OCI-LY7 (cell line): ENCODE results near the gene ODF2. TPM values are rescaled to one million over a fixed set of nuclear protein-coding genes. Genes with fewer than 3 reads are reported as not detected.

Source experiments
- BruUV-seq: library from RNA; stranded (reverse); fragments of 400-500 nt; replicated peaks from 2 replicates; lab custom pipeline; 2021; lab: Mats Ljungman, UMichigan
- CTCF ChIA-PET: fragments of 300-600 bp; sonication (Branson Sonifier 250); formaldehyde crosslinking; loops from one replicate; lab custom pipeline; 2022; ENCODE audit warnings: antibody characterized with exemption; ENCODE audit not compliant: unreplicated experiment; lab: Charles Lee
- POLR2A ChIA-PET: fragments of 300-600 bp; sonication (Branson Sonifier 250); formaldehyde crosslinking; loops from one replicate; lab custom pipeline; 2022; ENCODE audit warnings: antibody characterized with exemption; lab: Charles Lee
- DNase-seq: peaks from one replicate; pipeline ENCODE4 v3.0.0-alpha.2; 2015; ENCODE audit warnings: low spot score
- H2AFZ ChIP-seq: fragments of 200-600 bp; sonication (generic), shearing (Covaris generic); 2 replicates; pipeline ENCODE4 v1.6.1; 2014; ENCODE audit warnings: mild to moderate bottlenecking, antibody characterized with exemption, low read length, moderate library complexity
- H3K27ac ChIP-seq: fragments of 200-600 bp; sonication (generic); 2 replicates; pipeline ENCODE4 v1.5.1; 2014; ENCODE audit warnings: mixed run types, low read depth, mild to moderate bottlenecking, moderate library complexity, low read length, inconsistent platforms; ENCODE audit not compliant: poor library complexity, severe bottlenecking
- H3K36me3 ChIP-seq: fragments of 200-600 bp; sonication (generic); 2 replicates; pipeline ENCODE4 v1.6.1; 2014; ENCODE audit warnings: mild to moderate bottlenecking, antibody characterized with exemption, low read length, moderate library complexity, mixed read lengths; ENCODE audit not compliant: insufficient read depth
- H3K4me1 ChIP-seq: fragments of 200-600 bp; sonication (generic); 2 replicates; pipeline ENCODE4 v1.5.1; 2014; ENCODE audit warnings: mild to moderate bottlenecking, low read length; ENCODE audit not compliant: insufficient read depth, poor library complexity, severe bottlenecking
- H3K4me2 ChIP-seq: fragments of 200-600 bp; sonication (generic); 2 replicates; pipeline ENCODE4 v1.6.1; 2014; ENCODE audit warnings: mild to moderate bottlenecking, low read length
- H3K4me3 ChIP-seq: fragments of 200-600 bp; sonication (generic); 2 replicates; pipeline ENCODE4 v1.5.1; 2014; ENCODE audit warnings: mild to moderate bottlenecking, low read depth, low read length; ENCODE audit not compliant: poor library complexity, severe bottlenecking
- H3K79me2 ChIP-seq: fragments of 200-600 bp; sonication (generic); 2 replicates; pipeline ENCODE4 v1.6.1; 2016; ENCODE audit warnings: low read depth, mild to moderate bottlenecking, low read length, moderate library complexity, mixed read lengths; ENCODE audit not compliant: insufficient read depth
- H3K9me2 ChIP-seq: fragments of 200-600 bp; sonication (generic); 2 replicates; pipeline ENCODE4 v1.6.1; 2016; ENCODE audit warnings: mild to moderate bottlenecking, low read length, mixed read lengths; ENCODE audit not compliant: insufficient read depth
- H3K9me3 ChIP-seq: fragments of 200-600 bp; sonication (generic); 2 replicates; pipeline ENCODE4 v1.6.1; 2014; ENCODE audit warnings: mild to moderate bottlenecking, mixed run types, low read length, mixed read lengths
- H4K20me1 ChIP-seq: fragments of 200-600 bp; sonication (generic); 2 replicates; pipeline ENCODE4 v1.6.1; 2014; ENCODE audit warnings: mild to moderate bottlenecking, antibody characterized with exemption, low read length, moderate library complexity, mixed read lengths; ENCODE audit not compliant: insufficient read depth
- EZH2phosphoT487 ChIP-seq: fragments of 200-600 bp; sonication (generic); IDR thresholded peaks from 2 replicates; pipeline ENCODE4 v1.6.1; 2018; ENCODE audit warnings: low read depth, borderline replicate concordance, mild to moderate bottlenecking, mixed run types, antibody characterized with exemption, low read length, moderate library complexity, mixed read lengths
- intact Hi-C: fragments of 100-400 bp; cut with micrococcal nuclease; formaldehyde crosslinking; loops from one replicate; pipeline ENCODE4 v1.10.0; 2022; ENCODE audit not compliant: unreplicated experiment
- total RNA-seq, 2 experiments: library from RNA; depleted of rRNA in 1 of 2; stranded (reverse); fragments of >200 nt in 1 of 2; shearing (Covaris generic) in 1 of 2; gene quantifications; 2 replicates each; pipeline ENCODE4 v1.2.3, GENCODE V29; 2014 to 2022
- TF ChIP-seq, protein P1 (sequence below): fragments of 200-600 bp; sonication (generic); conservative IDR thresholded peaks from 2 replicates; pipeline ENCODE4 v1.5.1; 2014; ENCODE audit warnings: mild to moderate bottlenecking, antibody characterized with exemption, low read length, moderate library complexity, mixed read lengths

The ODF2 gene
- total RNA-seq, 2 experiments from 2014 or later: 84.4 to 93.1 TPM

DNA sequence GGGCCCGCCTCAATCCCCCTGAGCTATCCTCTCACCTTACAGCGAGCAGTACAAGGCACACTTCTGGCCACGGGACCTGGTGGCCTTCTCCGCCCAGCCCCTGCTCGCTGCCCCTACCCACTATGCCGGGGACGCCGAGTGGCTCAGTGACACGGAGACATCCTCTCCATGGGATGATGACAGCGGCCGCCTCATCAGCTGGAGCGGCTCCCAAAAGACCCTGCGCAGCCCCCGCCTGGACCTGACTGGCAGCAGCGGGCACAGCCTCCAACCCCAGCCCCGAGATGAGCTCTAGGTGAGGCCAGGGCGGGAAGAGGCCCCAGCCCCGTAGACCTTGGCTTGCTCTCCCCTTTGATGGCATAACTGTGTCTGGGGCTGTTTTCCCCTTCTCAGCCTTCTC, 20.2 kb upstream of the ODF2 start:
- intact Hi-C loops: no loop called here
- TF ChIP-seq EZH2phosphoT487: no peak
- TF ChIP-seq, protein P1, sequence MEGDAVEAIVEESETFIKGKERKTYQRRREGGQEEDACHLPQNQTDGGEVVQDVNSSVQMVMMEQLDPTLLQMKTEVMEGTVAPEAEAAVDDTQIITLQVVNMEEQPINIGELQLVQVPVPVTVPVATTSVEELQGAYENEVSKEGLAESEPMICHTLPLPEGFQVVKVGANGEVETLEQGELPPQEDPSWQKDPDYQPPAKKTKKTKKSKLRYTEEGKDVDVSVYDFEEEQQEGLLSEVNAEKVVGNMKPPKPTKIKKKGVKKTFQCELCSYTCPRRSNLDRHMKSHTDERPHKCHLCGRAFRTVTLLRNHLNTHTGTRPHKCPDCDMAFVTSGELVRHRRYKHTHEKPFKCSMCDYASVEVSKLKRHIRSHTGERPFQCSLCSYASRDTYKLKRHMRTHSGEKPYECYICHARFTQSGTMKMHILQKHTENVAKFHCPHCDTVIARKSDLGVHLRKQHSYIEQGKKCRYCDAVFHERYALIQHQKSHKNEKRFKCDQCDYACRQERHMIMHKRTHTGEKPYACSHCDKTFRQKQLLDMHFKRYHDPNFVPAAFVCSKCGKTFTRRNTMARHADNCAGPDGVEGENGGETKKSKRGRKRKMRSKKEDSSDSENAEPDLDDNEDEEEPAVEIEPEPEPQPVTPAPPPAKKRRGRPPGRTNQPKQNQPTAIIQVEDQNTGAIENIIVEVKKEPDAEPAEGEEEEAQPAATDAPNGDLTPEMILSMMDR: no peak
- H3K79me2 ChIP-seq: no peaks in the 10 kb centered on the region
- H4K20me1 ChIP-seq: no peaks in the 10 kb centered on the region
- H3K36me3 ChIP-seq: no peaks in the 10 kb centered on the region
- no peaks in the 10 kb centered on the region for H3K9me2 ChIP-seq
- BruUV-seq: no TSS peak
- H2AFZ ChIP-seq: no peak overlapping the region
- H3K9me3 ChIP-seq: no peaks in the 10 kb centered on the region
- ChIA-PET POLR2A (no interaction called here), CTCF (interaction anchor here (0.6 kb wide), 1 partner anchor 18 kb away, joined by 4 read pairs; no protein-coding TSS in a partner anchor)
- H3K4me3 ChIP-seq: no peak overlapping the region
- peaks cover 3% of the 10 kb centered on the region for H3K4me1 ChIP-seq
- no peak overlapping the region for H3K4me2 ChIP-seq
- DNase-seq: no peak
- no peak overlapping the region for H3K27ac ChIP-seq

DNA sequence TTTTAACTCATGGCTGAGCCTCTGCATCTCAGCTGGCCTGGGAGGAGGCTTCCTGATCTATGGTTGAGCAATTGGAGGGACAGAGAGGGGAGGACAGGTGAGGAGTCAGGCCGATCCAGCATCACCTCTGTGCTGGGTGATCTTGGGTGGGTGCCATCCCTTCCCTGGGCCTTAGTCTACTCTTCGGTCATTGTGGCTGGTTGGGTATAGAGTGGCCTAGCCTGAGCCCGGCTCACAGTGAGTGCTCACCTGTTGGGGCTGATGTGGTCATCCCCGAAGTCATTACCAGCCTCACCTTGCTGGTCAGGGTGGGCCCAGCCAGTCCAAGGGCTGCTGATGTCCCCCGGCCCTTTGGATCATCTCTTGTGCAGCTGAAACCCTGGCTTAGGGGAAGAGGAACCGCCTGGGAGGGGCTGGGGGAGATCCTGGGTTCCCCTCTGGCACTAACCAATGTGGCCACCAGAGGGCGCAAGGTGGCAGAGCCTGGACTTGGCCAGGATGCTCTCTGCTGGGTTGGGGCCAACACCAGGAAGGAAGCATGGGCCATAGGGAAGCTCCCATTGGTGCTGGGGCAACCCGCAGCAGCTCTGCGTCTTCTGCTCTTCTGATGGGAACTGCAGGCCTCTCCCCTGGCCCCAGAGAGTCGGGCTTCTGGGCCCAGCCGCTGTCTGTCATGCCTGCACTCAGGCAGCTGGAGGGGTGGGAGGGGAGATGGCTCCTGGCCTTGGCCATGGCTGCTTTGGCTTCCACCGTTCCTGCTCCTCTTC, 17.3 kb upstream of the ODF2 start:
- no TSS peak for BruUV-seq
- peak; percentile 86 for DNase-seq
- H3K79me2 ChIP-seq: no peaks in the 10 kb centered on the region
- H3K4me1 ChIP-seq: peaks cover 3% of the 10 kb centered on the region
- H3K27ac ChIP-seq: no peak overlapping the region
- H3K4me2 ChIP-seq: no peak overlapping the region
- ChIA-PET POLR2A (interaction anchor here (1.0 kb wide), 1 partner anchor 113 kb away, joined by 3 read pairs; no protein-coding TSS in a partner anchor), CTCF (interaction anchor here (0.6 to 1.0 kb wide), 5 partner anchors 12 to 97 kb away, joined by 3 to 6 read pairs (median 3); no protein-coding TSS in a partner anchor)
- TF ChIP-seq, protein P1: peak; percentile 88
- TF ChIP-seq EZH2phosphoT487: no peak
- H3K9me2 ChIP-seq: no peaks in the 10 kb centered on the region
- H2AFZ ChIP-seq: peak overlapping the region; percentile 85
- no peaks in the 10 kb centered on the region for H3K9me3 ChIP-seq
- no peaks in the 10 kb centered on the region for H3K36me3 ChIP-seq
- no peak overlapping the region for H3K4me3 ChIP-seq
- intact Hi-C loops: loop anchor here (2.0 kb wide), 1 partner anchor 114 kb away; the partner anchor contains the start of gene SPTAN1
- no peaks in the 10 kb centered on the region for H4K20me1 ChIP-seq

DNA sequence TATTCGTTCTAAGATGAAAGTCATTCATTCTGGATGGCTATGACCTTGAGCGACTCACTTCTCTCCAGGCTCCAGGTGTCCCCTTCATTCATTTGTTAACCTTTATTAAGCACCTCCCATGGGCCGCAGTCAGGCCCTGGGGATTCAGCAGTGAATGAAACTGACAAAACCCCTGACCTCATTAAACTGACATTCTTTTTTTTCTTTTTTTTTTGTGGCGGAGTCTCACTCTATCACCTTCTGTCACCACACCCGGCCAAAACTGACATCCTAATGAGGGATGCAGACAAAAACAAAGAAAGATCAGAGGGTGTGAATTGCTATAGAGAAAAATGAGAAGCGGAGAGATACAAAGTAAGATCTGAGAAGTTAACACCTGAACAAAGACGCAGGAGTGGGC, 16.5 kb upstream of the ODF2 start:
- TF ChIP-seq, protein P1: no peak
- no peak for TF ChIP-seq EZH2phosphoT487
- ChIA-PET POLR2A (interaction anchor here (1.0 kb wide), 1 partner anchor 112 kb away, joined by 3 read pairs; no protein-coding TSS in a partner anchor), CTCF (interaction anchor here (0.6 to 1.0 kb wide), 4 partner anchors 11 to 98 kb away, joined by 3 to 6 read pairs (median 3); no protein-coding TSS in a partner anchor)
- Histone ChIP-seq H2AFZ (peak overlapping the region; percentile 85), H3K36me3 (no peaks in the 10 kb centered on the region), H3K9me2 (no peaks in the 10 kb centered on the region), H4K20me1 (no peaks in the 10 kb centered on the region), H3K4me1 (peaks cover 3% of the 10 kb centered on the region), H3K9me3 (no peaks in the 10 kb centered on the region), H3K79me2 (no peaks in the 10 kb centered on the region), H3K4me2 (no peak overlapping the region), H3K4me3 (no peak overlapping the region), H3K27ac (no peak overlapping the region)
- no TSS peak for BruUV-seq
- no peak for DNase-seq
- intact Hi-C loops: loop anchor here (2.0 kb wide), 1 partner anchor 114 kb away; the partner anchor contains the start of gene SPTAN1
